Testis (tissue), 3 donors: ENCODE results near the gene HBB. TPM values are rescaled to one million over a fixed set of nuclear protein-coding genes. Genes with fewer than 3 reads are reported as not detected.

ENCODE experiments used
- DNase-seq: peaks from one replicate; pipeline ENCODE4 v3.0.0-alpha.2; 2019
- H3K27ac ChIP-seq, 2 donors: fragments of 200-600 bp; sonication (generic); one replicate each; pipeline ENCODE4 v1.5.1; 2019
- H3K27me3 ChIP-seq: fragments of 200-600 bp; sonication (generic); one replicate; pipeline ENCODE4 v1.5.1; 2019
- H3K36me3 ChIP-seq: fragments of 200-600 bp; sonication (generic); one replicate; pipeline ENCODE4 v1.5.1; 2017; ENCODE audit warnings: low read depth; ENCODE audit errors: missing control alignments
- H3K4me1 ChIP-seq: fragments of 200-600 bp; sonication (generic); one replicate; pipeline ENCODE4 v1.5.1; 2019
- H3K4me3 ChIP-seq, 2 donors: fragments of 200-600 bp; sonication (generic); one replicate each; pipeline ENCODE4 v1.5.1; 2017 to 2019
- H3K9me3 ChIP-seq: fragments of 200-600 bp; sonication (generic); one replicate; pipeline ENCODE4 v1.5.1; 2017
- POLR2A ChIP-seq: fragments of 450-650 bp; IDR thresholded peaks from one replicate; pipeline ENCODE4 v1.6.1; 2017; ENCODE audit warnings: antibody characterized with exemption, mild to moderate bottlenecking, moderate library complexity
- WGBS, 2 donors: methylation state at CpG; one replicate each; pipeline ENCODE4 v1.1.5; 2018; 5-methylcytosine and 5-hydroxymethylcytosine counted together
- intact Hi-C: fragments of 100-400 bp; cut with DNase I; formaldehyde crosslinking; loops from one replicate; pipeline ENCODE4 v1.15.1; 2023; ENCODE audit warnings: low total_unique reads
- polyA plus RNA-seq: library from polyadenylated mRNA; stranded (reverse); fragments of 350-450 nt; fragmentation: Illumina TruSeq; extraction: RNeasy Lipid Tissue Mini Kit (QIAGEN cat#74804); gene quantifications from one replicate; pipeline ENCODE4 v1.2.3, GENCODE V29; 2014; ENCODE audit warnings: low read depth, low replicate concordance; ENCODE audit not compliant: insufficient read depth
- total RNA-seq, 2 donors: library from RNA; depleted of rRNA; stranded (reverse); fragments of >200 nt; gene quantifications; one replicate each; pipeline ENCODE4 v1.2.3, GENCODE V29; 2016
- TF ChIP-seq, protein P1 (sequence below), 3 experiments: fragments of 450-650 bp in 2 of 3; fragments of 200-600 bp in 1 of 3; sonication (generic) in 1 of 3; IDR thresholded peaks; one replicate each; pipeline ENCODE4 v1.5.1; 2016 to 2019; ENCODE audit warnings: antibody characterized with exemption in 3 of 3, mild to moderate bottlenecking in 2 of 3, moderate library complexity in 1 of 3

HBB gene
- total and polyA plus RNA-seq, 3 donors from 2014 or later, result 11.8 to 55.6 TPM; not detected in 1

DNA sequence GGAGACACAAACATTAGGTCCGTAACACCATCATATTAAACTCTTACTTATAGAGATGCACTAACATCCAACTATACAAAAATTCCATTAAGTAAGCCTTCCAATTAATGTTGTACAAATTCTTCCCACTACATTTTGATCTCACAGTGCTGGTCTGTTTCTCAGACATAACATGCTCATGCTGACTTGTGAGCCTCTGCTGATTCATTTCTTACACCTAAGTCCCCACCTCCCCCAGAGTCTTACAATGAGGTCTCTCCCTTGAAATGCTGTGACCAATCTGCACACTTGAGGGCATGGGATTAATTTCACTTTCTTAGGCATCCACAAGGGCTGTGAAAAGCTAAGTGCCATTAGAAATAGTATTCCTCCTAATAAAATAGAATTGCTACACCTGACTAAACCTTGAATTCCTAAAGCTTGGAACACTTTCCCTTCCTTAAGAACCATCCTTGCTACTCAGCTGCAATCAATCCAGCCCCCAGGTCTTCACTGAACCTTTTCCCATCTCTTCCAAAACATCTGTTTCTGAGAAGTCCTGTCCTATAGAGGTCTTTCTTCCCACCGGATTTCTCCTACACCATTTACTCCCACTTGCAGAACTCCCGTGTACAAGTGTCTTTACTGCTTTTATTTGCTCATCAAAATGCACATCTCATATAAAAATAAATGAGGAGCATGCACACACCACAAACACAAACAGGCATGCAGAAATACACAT lies 20.8 kb upstream of the HBB start:
- Histone ChIP-seq H3K4me3 (no peak overlapping the region), H3K27ac (no peak overlapping the region), H3K36me3 (no peaks in the 10 kb centered on the region), H3K27me3 (no peaks in the 10 kb centered on the region), H3K4me1 (no peaks in the 10 kb centered on the region), H3K9me3 (no peaks in the 10 kb centered on the region)
- TF ChIP-seq, protein P1, sequence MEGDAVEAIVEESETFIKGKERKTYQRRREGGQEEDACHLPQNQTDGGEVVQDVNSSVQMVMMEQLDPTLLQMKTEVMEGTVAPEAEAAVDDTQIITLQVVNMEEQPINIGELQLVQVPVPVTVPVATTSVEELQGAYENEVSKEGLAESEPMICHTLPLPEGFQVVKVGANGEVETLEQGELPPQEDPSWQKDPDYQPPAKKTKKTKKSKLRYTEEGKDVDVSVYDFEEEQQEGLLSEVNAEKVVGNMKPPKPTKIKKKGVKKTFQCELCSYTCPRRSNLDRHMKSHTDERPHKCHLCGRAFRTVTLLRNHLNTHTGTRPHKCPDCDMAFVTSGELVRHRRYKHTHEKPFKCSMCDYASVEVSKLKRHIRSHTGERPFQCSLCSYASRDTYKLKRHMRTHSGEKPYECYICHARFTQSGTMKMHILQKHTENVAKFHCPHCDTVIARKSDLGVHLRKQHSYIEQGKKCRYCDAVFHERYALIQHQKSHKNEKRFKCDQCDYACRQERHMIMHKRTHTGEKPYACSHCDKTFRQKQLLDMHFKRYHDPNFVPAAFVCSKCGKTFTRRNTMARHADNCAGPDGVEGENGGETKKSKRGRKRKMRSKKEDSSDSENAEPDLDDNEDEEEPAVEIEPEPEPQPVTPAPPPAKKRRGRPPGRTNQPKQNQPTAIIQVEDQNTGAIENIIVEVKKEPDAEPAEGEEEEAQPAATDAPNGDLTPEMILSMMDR (IDR thresholded peaks at IDR 0.05), result no peak
- intact Hi-C loops, result no loop called here
- DNase-seq, result no peak
- WGBS, 2 donors, result 47 to 52% methylated on average over 3 of the region's 3 CpGs

DNA sequence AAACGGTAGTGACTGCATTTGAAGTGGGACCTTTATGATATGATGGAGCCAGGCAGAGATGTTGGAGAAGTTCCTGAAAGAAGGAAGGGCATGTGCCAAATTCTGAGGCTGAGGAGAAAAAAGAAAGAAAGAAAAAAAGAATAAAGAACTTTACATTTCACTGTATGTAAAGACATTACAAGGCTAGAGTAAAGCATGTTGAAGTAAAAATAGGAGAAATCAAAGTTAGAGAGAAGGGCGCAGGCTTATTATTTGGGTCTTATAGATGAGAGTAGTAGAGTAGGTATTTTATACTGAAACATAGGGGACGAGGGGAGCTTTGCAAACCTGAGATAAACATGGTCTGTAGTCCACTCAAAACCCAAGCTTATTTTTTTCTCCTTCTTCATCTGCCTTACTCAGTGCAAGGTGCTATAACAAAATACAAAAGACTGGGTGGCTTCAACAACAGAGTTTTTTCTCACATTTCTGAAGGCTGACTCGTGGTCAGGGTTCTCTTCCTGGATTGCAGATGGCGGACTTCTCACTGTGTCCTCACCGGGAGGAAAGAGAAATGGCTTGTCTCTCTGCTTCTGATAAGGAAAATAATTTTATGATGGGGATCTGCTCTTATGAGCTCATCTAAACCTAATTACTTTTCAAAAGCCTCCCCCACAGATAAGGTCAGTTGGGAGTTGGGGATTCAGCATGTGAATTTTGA lies 20.1 kb upstream of the HBB start:
- no peaks in the 10 kb centered on the region for H3K9me3 ChIP-seq
- WGBS, 2 donors, result 64 to 65% methylated on average over 6 of the region's 6 CpGs
- intact Hi-C loops, result no loop called here
- no peak for DNase-seq
- H3K4me1 ChIP-seq, result no peaks in the 10 kb centered on the region
- no peak overlapping the region for H3K27ac ChIP-seq
- no peaks in the 10 kb centered on the region for H3K36me3 ChIP-seq
- TF ChIP-seq, protein P1 (IDR thresholded peaks at IDR 0.05), result no peak
- no peak for TF ChIP-seq POLR2A
- no peak overlapping the region for H3K4me3 ChIP-seq
- H3K27me3 ChIP-seq, result no peaks in the 10 kb centered on the region

DNA sequence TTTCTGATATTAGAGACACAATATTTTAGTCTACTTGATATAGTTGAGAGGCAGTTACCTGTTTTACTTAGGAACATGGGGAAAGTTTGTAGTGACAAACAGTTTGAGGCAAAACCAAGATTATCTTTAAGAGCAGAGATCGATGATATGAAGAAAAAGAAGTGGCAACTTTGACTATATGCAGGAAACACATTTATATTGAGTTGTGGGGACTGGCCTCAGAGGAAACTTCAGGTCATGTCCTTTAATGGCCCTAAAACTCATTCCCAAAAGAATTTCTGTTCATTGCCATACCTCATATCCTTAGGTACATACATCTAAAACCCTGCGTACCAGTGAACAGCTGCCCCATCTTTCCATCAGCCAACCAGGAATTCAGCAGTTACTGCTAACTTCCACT lies 18.3 kb upstream of the HBB start:
- no peaks in the 10 kb centered on the region for H3K36me3 ChIP-seq
- intact Hi-C loops, result no loop called here
- H3K27ac ChIP-seq, result no peak overlapping the region
- no peaks in the 10 kb centered on the region for H3K27me3 ChIP-seq
- H3K4me1 ChIP-seq, result no peaks in the 10 kb centered on the region
- DNase-seq, result no peak
- 84 to 94% methylated on average over 2 of the region's 2 CpGs for WGBS, 2 donors
- no peak overlapping the region for H3K4me3 ChIP-seq
- no peaks in the 10 kb centered on the region for H3K9me3 ChIP-seq
- no peak for TF ChIP-seq POLR2A

DNA sequence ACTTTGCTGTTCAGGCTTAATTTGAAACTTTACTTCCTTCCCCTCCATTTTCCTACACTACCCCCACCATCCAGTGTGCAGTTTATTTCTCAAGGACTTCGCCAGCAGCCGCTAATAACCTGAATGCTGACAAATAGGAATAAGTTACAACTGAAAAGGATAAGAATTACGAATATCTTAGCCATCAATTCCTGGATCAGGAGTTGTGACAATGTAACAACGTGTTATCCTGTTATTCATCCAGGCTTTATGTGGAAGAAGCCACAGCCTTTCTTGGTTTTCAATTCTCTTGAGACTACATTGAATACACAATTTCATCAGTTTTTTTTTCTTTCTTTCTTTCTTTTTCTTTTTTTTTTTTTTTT lies 16.9 kb upstream of the HBB start:
- DNase-seq, result no peak
- no peaks in the 10 kb centered on the region for H3K9me3 ChIP-seq
- intact Hi-C loops, result no loop called here
- H3K27me3 ChIP-seq, result no peaks in the 10 kb centered on the region
- no peaks in the 10 kb centered on the region for H3K4me1 ChIP-seq
- WGBS, 2 donors, result 68 to 77% methylated on average over 4 of the region's 4 CpGs
- H3K36me3 ChIP-seq, result no peaks in the 10 kb centered on the region
- TF ChIP-seq POLR2A, result no peak
- TF ChIP-seq, protein P1 (IDR thresholded peaks at IDR 0.05), result no peak
- no peak overlapping the region for H3K27ac ChIP-seq
- no peak overlapping the region for H3K4me3 ChIP-seq

GRCh38 chr11:5242933-5243815 lies 16.3 kb upstream of the HBB start:
- WGBS, 2 donors, result 78 to 80% methylated on average over 7 of the region's 7 CpGs

More at GRCh38 chr11:5242933-5243815, 16.3 kb upstream of the HBB start:
- Histone ChIP-seq H3K27ac (no peak overlapping the region), H3K4me3 (no peak overlapping the region), H3K4me1 (no peaks in the 10 kb centered on the region), H3K9me3 (no peaks in the 10 kb centered on the region), H3K27me3 (no peaks in the 10 kb centered on the region), H3K36me3 (no peaks in the 10 kb centered on the region)
- DNase-seq, result no peak
- intact Hi-C loops, result no loop called here
- no peak for TF ChIP-seq POLR2A
- TF ChIP-seq, protein P1 (IDR thresholded peaks at IDR 0.05), result no peak
